Pancreas (tissue), 10 donors: ENCODE results near the gene POLR2L. TPM values are rescaled to one million over a fixed set of nuclear protein-coding genes. Genes with fewer than 3 reads are reported as not detected.

Source experiments
- ATAC-seq, 4 donors: fragments of 200-7000 bp; cut with Tn5 transposase; one replicate each; pipeline versions ENCODE4 v1.8.0 to v1.9.1; 2020; ENCODE audit warnings: mild to moderate bottlenecking in 4 of 4, moderate library complexity in 4 of 4
- DNase-seq, 6 donors: peaks; one replicate each; pipeline ENCODE4 v3.0.0-alpha.2; 2020
- FAIRE-seq: peaks from 2 replicates; lab custom pipeline; 2012; peaks lifted over from hg19 to GRCh38; lab: Jason Lieb, UNC
- H3K27ac ChIP-seq, 4 donors: fragments of 200-600 bp; sonication (generic); 1 replicate in 3 of 4; 2 replicates in 1 of 4; pipeline versions ENCODE4 v1.5.0 to v1.8.0; 2020
- H3K27me3 ChIP-seq, 4 donors: fragments of 200-600 bp; one replicate each; pipeline ENCODE4 v1.8.0; 2021
- H3K36me3 ChIP-seq, 3 donors: fragments of 200-600 bp; sonication (generic) in 1 of 3; one replicate each; pipeline versions ENCODE4 v1.5.0 to v1.8.0; 2020 to 2021
- H3K4me1 ChIP-seq, 3 donors: fragments of 200-600 bp; one replicate each; pipeline ENCODE4 v1.8.0; 2021
- H3K4me3 ChIP-seq, 4 donors: fragments of 200-600 bp; sonication (generic) in 2 of 4; one replicate each; pipeline versions ENCODE4 v1.5.0 to v1.8.0; 2020 to 2021
- H3K9me3 ChIP-seq, 4 donors: fragments of 200-600 bp; one replicate each; pipeline ENCODE4 v1.8.0; 2021
- CTCF ChIP-seq, 4 donors: fragments of 200-600 bp; sonication (generic) in 3 of 4; IDR thresholded peaks; one replicate each; pipeline versions ENCODE4 v1.5.0 to v1.8.0; 2021; ENCODE audit warnings: antibody characterized with exemption in 4 of 4
- WGBS, 2 donors: extraction: QIAGEN DNeasy Blood & Tissue Kit; methylation state at CpG; one replicate each; pipeline ENCODE4 v1.1.7; 2013; 5-methylcytosine and 5-hydroxymethylcytosine counted together
- intact Hi-C, 3 donors: fragments of 100-400 bp; cut with DNase I; formaldehyde crosslinking; loops; one replicate each; pipeline versions ENCODE4 v1.11.1 to v1.14.2; 2022
- polyA plus RNA-seq, 2 donors: library from polyadenylated mRNA; stranded (reverse); fragments of 200-250 nt; gene quantifications; one replicate each; pipeline ENCODE4 v1.2.3, GENCODE V29; 2013
- total RNA-seq, 6 donors: library from RNA; stranded (reverse); fragmentation: NEBNext Ultra II Directional in 4 of 6; extraction: Animal tissue kit (Norgen Biotek cat#: 25700) in 4 of 6; gene quantifications; one replicate each; pipeline versions ENCODE4 v1.2.1 to v1.2.4, GENCODE V29; 2021 to 2023
- donor health status: healthy with polysubstance abuse.
- donor health status: DM: no; HTN: no; CAD: no; lungs with moderate emphysema.
- donor health status: DM: no; HTN: no; CAD: no.
- donor health status: control.
- donor health status: control.
- donor health status: Bipolar disorder and iron deficiency.
- donor health status: DM: yes; HTN: yes; CAD: no.
- donor health status: DM: no; HTN: no; CAD: no.
- donor health status: DM: no; HTN: no; CAD: no.
- donor health status: DM: yes; HTN: yes; CAD: no.

The POLR2L gene
- total and polyA plus RNA-seq, 8 donors, result 62.9 to 110 (median 68.9) TPM

GRCh38 chr11:863910-864827, 21.8 kb upstream of the POLR2L start:
- H3K36me3 ChIP-seq, result peaks cover 0 to 5% (median 0%) of the 10 kb centered on the region in 3 donors
- no peaks in the 10 kb centered on the region for H3K27me3 ChIP-seq
- intact Hi-C loops, result no loop called here
- 92 to 93% methylated on average over 27 to 31 of the region's 31 CpGs for WGBS, 2 donors
- H3K4me3 ChIP-seq, result no peak overlapping the region
- ATAC-seq (no peak), FAIRE-seq (no peak), DNase-seq (no peak)
- no peak for TF ChIP-seq CTCF (IDR thresholded peaks at IDR 0.05)
- no peak overlapping the region for H3K27ac ChIP-seq
- peaks cover 0 to 4% (median 0%) of the 10 kb centered on the region in 3 donors for H3K4me1 ChIP-seq
- H3K9me3 ChIP-seq, result no peaks in the 10 kb centered on the region

- intact Hi-C loops, result no loop called here
- ATAC-seq, result no peak
- Histone ChIP-seq H3K4me1 (peaks cover 0 to 4% (median 0%) of the 10 kb centered on the region in 3 donors), H3K9me3 (no peaks in the 10 kb centered on the region), H3K27me3 (no peaks in the 10 kb centered on the region), H3K4me3 (no peak overlapping the region), H3K36me3 (peaks cover 0 to 5% (median 0%) of the 10 kb centered on the region in 3 donors), H3K27ac (no peak overlapping the region)
- no peak for DNase-seq
- WGBS, 2 donors, result 78 to 86% methylated on average over 24 of the region's 24 CpGs
- no peak for FAIRE-seq
- TF ChIP-seq CTCF (IDR thresholded peaks at IDR 0.05), result no peak
Observed at GRCh38 chr11:863023-863909, 20.9 kb upstream of the POLR2L start.

GRCh38 chr11:862696-863022, 20.3 kb upstream of the POLR2L start:
- Histone ChIP-seq H3K36me3 (peaks cover 0 to 5% (median 0%) of the 10 kb centered on the region in 3 donors), H3K27ac (no peak overlapping the region)

GRCh38 chr11:862081-862661, 19.8 kb upstream of the POLR2L start:
- H3K9me3 ChIP-seq, result no peaks in the 10 kb centered on the region
- peaks cover 0 to 4% (median 0%) of the 10 kb centered on the region in 3 donors for H3K4me1 ChIP-seq
- no peak for TF ChIP-seq CTCF (IDR thresholded peaks at IDR 0.05)
- WGBS, 2 donors, result 52 to 66% methylated on average over 20 of the region's 20 CpGs
- DNase-seq, result no peak
- ATAC-seq, result no peak
- no peak for FAIRE-seq
- intact Hi-C loops, result no loop called here
- H3K27ac ChIP-seq, result no peak overlapping the region
- H3K36me3 ChIP-seq, result peaks cover 0 to 5% (median 0%) of the 10 kb centered on the region in 3 donors
- no peaks in the 10 kb centered on the region for H3K27me3 ChIP-seq
- no peak overlapping the region for H3K4me3 ChIP-seq

More at GRCh38 chr11:862696-863022, 20.3 kb upstream of the POLR2L start:
- WGBS, 2 donors, result 79 to 96% methylated on average over 12 of the region's 12 CpGs
- no peaks in the 10 kb centered on the region for H3K27me3 ChIP-seq
- intact Hi-C loops, result no loop called here
- FAIRE-seq (no peak), DNase-seq (no peak), ATAC-seq (no peak)
- no peak for TF ChIP-seq CTCF (IDR thresholded peaks at IDR 0.05)
- H3K4me1 ChIP-seq, result peaks cover 0 to 4% (median 0%) of the 10 kb centered on the region in 3 donors
- no peaks in the 10 kb centered on the region for H3K9me3 ChIP-seq
- no peak overlapping the region for H3K4me3 ChIP-seq
